GM19035 (cell line): ENCODE measurements around the gene ZFAND3.
"Not testable (repeated sequence)": the region's sequence is repeated elsewhere in the genome, so short reads cannot be mapped to it uniquely, and the experiment has no call there.

Source experiments
- ATAC-seq: cut with Tn5 transposase; IDR thresholded peaks from one replicate; pipeline ENCODE4 v1.9.1; 2021; ENCODE audit not compliant: unreplicated experiment

The ZFAND3 gene

GRCh38 chr6:38033442-38033982 is 214.0 kb downstream of the ZFAND3 start:
- ATAC-seq: no peak

GRCh38 chr6:38034274-38034914 is 214.9 kb downstream of the ZFAND3 start:
- no peak for ATAC-seq

- ATAC-seq: no peak
Observed at GRCh38 chr6:38035478-38035877, 216.0 kb downstream of the ZFAND3 start.

GRCh38 chr6:38039502-38039901 is 220.0 kb downstream of the ZFAND3 start:
- no peak for ATAC-seq

GRCh38 chr6:38040254-38040653 is 220.7 kb downstream of the ZFAND3 start:
- ATAC-seq: no peak

- no peak for ATAC-seq
Observed at GRCh38 chr6:38043259-38043753, 223.8 kb downstream of the ZFAND3 start.

DNA sequence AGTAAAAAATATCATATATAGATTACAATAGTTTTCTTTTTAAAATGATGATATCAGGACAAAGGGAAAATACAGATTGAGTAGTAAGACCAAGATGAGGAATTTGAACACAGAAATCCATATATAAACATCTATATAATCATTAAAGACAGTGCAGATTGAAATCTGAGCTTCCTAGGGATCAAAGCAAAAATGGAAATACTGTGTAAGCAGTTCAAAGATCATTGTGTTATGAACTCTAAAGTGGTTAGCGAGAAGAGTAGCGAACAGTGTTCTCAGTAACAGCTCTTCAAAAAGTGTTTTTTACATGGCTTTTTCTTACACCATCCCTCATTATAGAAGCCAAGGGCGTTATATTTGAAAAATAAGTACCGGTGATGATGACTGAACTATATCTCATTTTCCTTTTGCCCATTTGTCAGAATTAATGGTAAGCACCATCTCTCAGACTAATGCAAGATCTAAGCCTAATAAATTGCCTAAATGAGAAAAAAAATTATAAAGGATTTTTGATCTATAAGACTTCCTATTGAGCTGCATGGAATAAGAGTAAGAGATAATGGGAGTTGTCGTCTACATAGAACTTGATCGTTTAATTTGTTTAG is 226.3 kb downstream of the ZFAND3 start:
- no peak for ATAC-seq

GRCh38 chr6:38047562-38047961 is 228.0 kb downstream of the ZFAND3 start:
- no peak for ATAC-seq

DNA sequence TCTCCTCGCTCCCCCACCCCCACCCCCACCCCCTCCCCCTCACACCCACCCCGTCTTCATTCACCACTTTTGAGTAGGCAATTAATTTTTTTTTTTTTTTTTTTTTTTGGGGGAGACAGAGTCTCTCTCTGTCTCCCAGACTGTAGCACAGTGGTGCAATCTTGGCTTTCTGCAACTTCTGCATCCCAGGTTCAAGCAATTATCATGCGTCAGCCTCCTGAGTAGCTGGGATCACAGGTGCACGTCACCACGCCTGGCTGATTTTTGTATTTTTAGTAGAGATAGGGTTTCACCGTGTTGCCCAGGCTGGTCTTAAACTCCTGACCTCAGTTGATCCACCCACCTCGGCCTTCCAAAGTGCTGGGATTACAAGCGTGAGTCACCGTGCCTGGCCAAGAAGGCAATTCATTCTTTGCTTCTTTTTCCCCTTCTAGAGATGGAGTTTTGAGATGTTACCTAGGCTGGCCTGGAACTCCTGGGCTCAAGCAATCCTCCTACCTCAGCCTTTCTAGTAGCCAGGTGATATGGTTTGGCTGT is 230.4 kb downstream of the ZFAND3 start:
- not testable (repeated sequence) for ATAC-seq

GRCh38 chr6:38051819-38052434 is 232.4 kb downstream of the ZFAND3 start:
- ATAC-seq: no peak

DNA sequence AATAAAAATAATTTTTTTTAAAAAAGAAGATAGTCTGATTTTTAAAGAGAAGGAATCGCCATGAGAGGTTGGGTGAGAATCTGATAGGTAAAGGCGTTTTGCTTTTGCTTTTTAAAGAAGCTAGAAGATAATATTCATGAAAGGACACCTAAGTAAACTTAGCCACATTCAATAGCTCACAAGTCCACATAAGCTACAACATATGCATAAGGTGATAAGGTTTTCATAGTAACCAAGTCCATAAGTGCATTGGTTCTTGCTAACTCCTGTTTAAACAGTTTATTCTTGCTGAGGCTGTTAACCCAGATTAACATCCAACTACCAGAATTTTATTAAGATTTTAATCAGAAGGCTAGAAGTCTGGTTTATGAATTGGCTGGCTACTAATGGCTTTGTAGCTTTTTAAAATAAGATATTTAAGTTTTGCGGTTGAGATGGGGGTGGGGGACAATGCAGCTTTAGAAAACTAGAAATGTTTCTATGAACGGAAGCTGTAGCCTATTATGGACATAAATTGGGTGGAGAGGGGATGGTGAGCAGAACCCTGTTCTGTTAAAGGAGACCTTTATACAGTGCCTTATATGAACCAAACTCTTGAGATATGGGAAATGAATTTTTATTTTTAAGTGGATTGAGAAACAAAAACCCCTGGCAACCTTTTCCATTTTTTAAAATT is 235.1 kb downstream of the ZFAND3 start:
- no peak for ATAC-seq

DNA sequence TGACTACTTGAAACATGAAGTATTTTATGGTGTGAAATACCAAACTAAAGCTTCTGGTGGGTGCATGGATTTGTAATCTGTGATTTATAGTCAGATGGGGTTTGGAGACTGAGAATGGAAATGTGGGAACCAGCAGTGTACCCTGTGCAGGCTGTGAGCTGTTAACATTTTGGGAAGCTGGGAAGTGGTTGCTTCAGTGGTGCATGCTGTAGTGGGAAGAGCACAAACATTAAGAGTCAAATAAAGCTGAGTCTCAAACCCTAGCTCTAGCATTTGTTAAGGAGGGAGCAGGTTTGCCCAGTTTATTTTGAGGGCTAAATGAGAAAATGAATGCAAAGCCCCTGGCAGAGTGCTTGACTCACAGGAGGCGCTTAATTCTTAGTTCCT is 235.7 kb downstream of the ZFAND3 start:
- ATAC-seq: no peak

DNA sequence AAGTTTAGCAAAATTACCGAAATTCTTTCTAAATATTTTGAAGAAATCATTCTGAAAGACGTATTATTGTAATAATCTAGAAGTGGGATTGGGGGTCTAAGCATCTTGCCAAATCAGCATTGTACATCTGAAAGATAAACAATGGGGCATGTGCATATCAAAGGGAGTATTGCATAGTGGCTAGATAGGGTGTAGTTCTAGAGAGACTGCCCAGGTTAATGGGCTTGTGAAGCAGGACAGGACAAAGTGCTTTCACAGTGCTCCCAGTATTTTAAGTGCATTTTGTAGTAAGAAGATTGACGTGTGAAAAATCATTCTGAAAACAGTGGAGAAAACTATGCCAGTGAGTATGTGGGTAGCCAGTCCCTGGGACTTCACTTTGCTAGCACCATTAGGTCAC is 236.8 kb downstream of the ZFAND3 start:
- ATAC-seq: no peak

DNA sequence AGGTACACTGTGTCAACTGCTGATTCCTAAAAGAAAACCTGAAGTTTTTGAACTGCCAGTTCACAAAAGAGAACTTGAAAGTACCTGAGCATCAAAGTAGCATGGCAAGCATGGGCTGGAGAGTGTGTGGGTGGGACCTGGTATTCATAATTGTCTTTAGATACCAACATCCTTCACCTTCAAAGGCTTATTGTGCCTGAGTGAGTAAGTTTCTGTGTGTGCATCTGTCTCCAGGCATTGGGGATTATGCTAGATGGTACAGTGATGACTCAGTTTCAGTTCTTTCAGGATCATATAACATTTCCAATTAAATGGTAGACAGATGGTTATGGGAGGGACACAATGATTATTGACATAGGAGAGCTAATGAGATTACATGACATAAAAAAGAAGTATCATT is 238.5 kb downstream of the ZFAND3 start:
- ATAC-seq: no peak

GRCh38 chr6:38062066-38062465 is 242.5 kb downstream of the ZFAND3 start:
- ATAC-seq: no peak

DNA sequence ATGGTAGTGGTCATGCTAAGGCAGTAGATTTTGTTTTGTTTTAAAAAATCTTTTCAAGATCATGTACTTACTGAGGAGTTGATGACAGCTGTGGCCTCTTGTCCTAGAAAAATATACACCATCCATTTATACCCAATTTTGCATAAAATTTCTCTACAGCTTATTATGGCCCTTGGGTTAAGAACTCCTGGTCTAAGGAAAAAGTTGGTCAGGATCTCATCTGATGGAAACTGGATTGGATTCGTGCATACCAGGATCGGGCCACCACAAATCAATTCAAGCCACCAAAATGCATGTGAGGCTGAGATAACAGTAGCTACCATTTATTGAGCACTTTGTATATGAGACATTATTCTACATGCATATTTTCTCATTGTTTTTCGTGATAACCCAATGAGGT is 244.4 kb downstream of the ZFAND3 start:
- no peak for ATAC-seq

DNA sequence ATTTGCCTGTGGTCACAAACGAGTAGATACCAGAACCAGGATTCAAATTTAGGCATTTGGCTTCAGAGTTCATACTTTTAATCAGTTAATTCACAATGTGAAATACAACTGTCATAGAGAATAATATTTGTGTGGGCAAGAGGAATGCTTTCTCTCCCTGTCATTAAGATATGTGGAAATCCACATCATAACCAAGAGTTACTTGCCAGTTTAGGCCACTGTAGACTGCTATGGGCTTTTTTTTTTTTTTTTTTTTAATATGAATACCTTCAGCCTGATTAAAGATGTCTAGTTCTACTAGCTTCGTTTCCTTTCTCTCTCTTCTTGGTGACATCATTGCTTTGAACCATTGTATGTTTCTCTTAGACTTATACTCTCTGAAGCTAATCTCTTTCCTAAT is 244.9 kb downstream of the ZFAND3 start:
- ATAC-seq: no peak

GRCh38 chr6:38065734-38066305 is 246.3 kb downstream of the ZFAND3 start:
- ATAC-seq: no peak

- ATAC-seq: no peak
Observed at GRCh38 chr6:38067263-38067980, 247.9 kb downstream of the ZFAND3 start.

- ATAC-seq: no peak
Observed at GRCh38 chr6:38068854-38069590, 249.5 kb downstream of the ZFAND3 start.
